Trophoblast cell (in vitro differentiated cells and primary cell): Measurements from ENCODE around the gene PLB1.
"Not testable (repeated sequence)": the region's sequence is repeated elsewhere in the genome, so short reads cannot be mapped to it uniquely, and the experiment has no call there.

Experiments used
- DNase-seq, 2 donors: peaks; one replicate each; pipeline ENCODE4 v3.0.0-alpha.2; 2016
- H2AFZ ChIP-seq: 2 replicates; pipeline ENCODE4 v1.6.1; 2013; ENCODE audit warnings: low read length, moderate library complexity, mild to moderate bottlenecking; ENCODE audit not compliant: insufficient read depth, poor library complexity
- H2AK5ac ChIP-seq: 2 replicates; pipeline ENCODE4 v1.6.1; 2013; ENCODE audit warnings: mild to moderate bottlenecking, low read length
- H2BK120ac ChIP-seq: 2 replicates; pipeline ENCODE4 v1.6.1; 2013; ENCODE audit warnings: low read length, mild to moderate bottlenecking, moderate library complexity; ENCODE audit not compliant: insufficient read depth, poor library complexity
- H2BK12ac ChIP-seq: 2 replicates; pipeline ENCODE4 v1.6.1; 2013; ENCODE audit warnings: mild to moderate bottlenecking, low read length, moderate library complexity
- H2BK5ac ChIP-seq: 2 replicates; pipeline ENCODE4 v1.6.1; 2013; ENCODE audit warnings: low read length, low read depth, moderate library complexity, mild to moderate bottlenecking; ENCODE audit not compliant: poor library complexity
- H3K14ac ChIP-seq: 2 replicates; pipeline ENCODE4 v1.6.1; 2013; ENCODE audit warnings: mild to moderate bottlenecking, low read length
- H3K18ac ChIP-seq: 2 replicates; pipeline ENCODE4 v1.6.1; 2013; ENCODE audit warnings: mild to moderate bottlenecking, low read length
- H3K23ac ChIP-seq: 2 replicates; pipeline ENCODE4 v1.6.1; 2013; ENCODE audit warnings: low read length
- H3K27ac ChIP-seq: 2 replicates; pipeline ENCODE4 v1.5.1; 2013; ENCODE audit warnings: low read depth, mild to moderate bottlenecking, inconsistent platforms, low read length, moderate library complexity
- H3K27me3 ChIP-seq: 2 replicates; pipeline ENCODE4 v1.6.1; 2013; ENCODE audit warnings: inconsistent platforms, mild to moderate bottlenecking, low read length, moderate library complexity; ENCODE audit not compliant: insufficient read depth
- H3K36me3 ChIP-seq, 2 experiments: 1 replicate in 1 of 2; 2 replicates in 1 of 2; pipeline ENCODE4 v1.6.1; 2013; ENCODE audit warnings: low read length in 2 of 2, mild to moderate bottlenecking in 2 of 2, moderate library complexity in 1 of 2; ENCODE audit not compliant: insufficient read depth in 2 of 2, control insufficient read depth in 1 of 2
- H3K4ac ChIP-seq: 2 replicates; pipeline ENCODE4 v1.6.1; 2013; ENCODE audit warnings: low read depth, mild to moderate bottlenecking, low read length, moderate library complexity
- H3K4me1 ChIP-seq, 2 experiments: 1 replicate in 1 of 2; 2 replicates in 1 of 2; pipeline ENCODE4 v1.6.1; 2013; ENCODE audit warnings: low read length in 2 of 2, mild to moderate bottlenecking in 2 of 2, moderate library complexity in 1 of 2; ENCODE audit not compliant: insufficient read depth in 2 of 2, control insufficient read depth in 1 of 2
- H3K4me2 ChIP-seq: 2 replicates; pipeline ENCODE4 v1.6.1; 2013; ENCODE audit warnings: inconsistent platforms, mild to moderate bottlenecking, low read length, moderate library complexity
- H3K4me3 ChIP-seq: 2 replicates; pipeline ENCODE4 v1.5.1; 2013; ENCODE audit warnings: mild to moderate bottlenecking, low read depth, low read length, inconsistent platforms
- H3K79me1 ChIP-seq: one replicate; pipeline ENCODE4 v1.6.1; 2013; ENCODE audit warnings: low read length
- H3K79me2 ChIP-seq: 2 replicates; pipeline ENCODE4 v1.6.1; 2013; ENCODE audit warnings: low read length, mild to moderate bottlenecking; ENCODE audit not compliant: control insufficient read depth, insufficient read depth, poor library complexity
- H3K9ac ChIP-seq: 2 replicates; pipeline ENCODE4 v1.6.1; 2013; ENCODE audit warnings: mild to moderate bottlenecking, low read length
- H3K9me3 ChIP-seq: 2 replicates; pipeline ENCODE4 v1.6.1; 2013; ENCODE audit warnings: low read depth, mild to moderate bottlenecking, control low read depth, inconsistent platforms, low read length; ENCODE audit not compliant: insufficient read depth
- H4K12ac ChIP-seq: 2 replicates; pipeline ENCODE4 v1.6.1; 2013; ENCODE audit warnings: low read depth, mild to moderate bottlenecking, low read length, moderate library complexity
- H4K8ac ChIP-seq: 2 replicates; pipeline ENCODE4 v1.6.1; 2013; ENCODE audit warnings: low read depth, mild to moderate bottlenecking, low read length, moderate library complexity
- H4K91ac ChIP-seq: one replicate; pipeline ENCODE4 v1.6.1; 2013; ENCODE audit warnings: low read depth, mild to moderate bottlenecking, low read length, moderate library complexity
- WGBS: extraction: QIAGEN DNeasy Blood & Tissue Kit; methylation state at CpG from one replicate; pipeline ENCODE4 v1.1.7; 2013; ENCODE audit warnings: missing lambda C conversion rate; ENCODE audit not compliant: insufficient read length, insufficient coverage; ENCODE audit errors: extremely low coverage; 5-methylcytosine and 5-hydroxymethylcytosine counted together

The PLB1 gene

GRCh38 chr2:28547906-28548600 lies 52.2 kb downstream of the PLB1 start:
- H2BK5ac ChIP-seq = no peak overlapping the region
- H4K91ac ChIP-seq = no peak overlapping the region
- no peaks in the 10 kb centered on the region for H3K27me3 ChIP-seq
- H3K18ac ChIP-seq = no peak overlapping the region
- H3K23ac ChIP-seq = no peak overlapping the region
- H3K4me2 ChIP-seq = no peak overlapping the region
- H2AFZ ChIP-seq = no peak overlapping the region
- no peak overlapping the region for H4K12ac ChIP-seq
- H3K4me3 ChIP-seq = no peak overlapping the region
- no peak overlapping the region for H4K8ac ChIP-seq
- no peak overlapping the region for H3K14ac ChIP-seq
- no peak overlapping the region for H3K9ac ChIP-seq
- H3K79me1 ChIP-seq = peaks cover 5% of the 10 kb centered on the region
- H3K36me3 ChIP-seq = no peaks in the 10 kb centered on the region
- no peak for DNase-seq
- H2BK120ac ChIP-seq = no peak overlapping the region
- H3K4me1 ChIP-seq = peaks cover 24 to 28% of the 10 kb centered on the region in 2 experiments
- no peaks in the 10 kb centered on the region for H3K9me3 ChIP-seq
- WGBS = no CpG with 5 or more reads among the region's 10 CpGs
- H2AK5ac ChIP-seq = no peak overlapping the region
- no peak overlapping the region for H2BK12ac ChIP-seq
- no peaks in the 10 kb centered on the region for H3K79me2 ChIP-seq
- no peak overlapping the region for H3K4ac ChIP-seq
- H3K27ac ChIP-seq = no peak overlapping the region

- H3K4me2 ChIP-seq, H3K9me3 ChIP-seq, H3K4me1 ChIP-seq, DNase-seq, H3K27me3 ChIP-seq, H3K9ac ChIP-seq, H4K91ac ChIP-seq, H2BK120ac ChIP-seq, H2BK12ac ChIP-seq, H3K4ac ChIP-seq, H3K4me3 ChIP-seq, H3K18ac ChIP-seq, H2AK5ac ChIP-seq, H4K8ac ChIP-seq, H3K36me3 ChIP-seq, H2BK5ac ChIP-seq, H2AFZ ChIP-seq, H3K79me1 ChIP-seq, H3K23ac ChIP-seq, H3K79me2 ChIP-seq, H3K27ac ChIP-seq, H4K12ac ChIP-seq, H3K14ac ChIP-seq: not testable (repeated sequence)
- no CpG with 5 or more reads among the region's 10 CpGs for WGBS
Measured at GRCh38 chr2:28550345-28550744, 54.5 kb downstream of the PLB1 start.

GRCh38 chr2:28552045-28552823 lies 56.4 kb downstream of the PLB1 start:
- Histone ChIP-seq H3K23ac (no peak overlapping the region), H4K91ac (no peak overlapping the region), H4K12ac (no peak overlapping the region), H3K14ac (no peak overlapping the region), H3K79me1 (no peaks in the 10 kb centered on the region), H2BK5ac (no peak overlapping the region), H2AK5ac (no peak overlapping the region), H2BK12ac (no peak overlapping the region), H4K8ac (no peak overlapping the region), H3K79me2 (no peaks in the 10 kb centered on the region), H3K4me3 (no peak overlapping the region), H3K18ac (no peak overlapping the region), H2AFZ (no peak overlapping the region), H3K4me1 (peaks cover 0 to 4% of the 10 kb centered on the region in 2 experiments), H2BK120ac (no peak overlapping the region), H3K9me3 (no peaks in the 10 kb centered on the region), H3K27ac (no peak overlapping the region), H3K4ac (no peak overlapping the region), H3K4me2 (no peak overlapping the region), H3K36me3 (no peaks in the 10 kb centered on the region), H3K9ac (no peak overlapping the region), H3K27me3 (no peaks in the 10 kb centered on the region)
- no CpG with 5 or more reads among the region's 3 CpGs for WGBS
- DNase-seq = no peak

- H3K4ac ChIP-seq = no peak overlapping the region
- H3K79me2 ChIP-seq = no peaks in the 10 kb centered on the region
- H4K12ac ChIP-seq = no peak overlapping the region
- WGBS = no CpG with 5 or more reads among the region's 4 CpGs
- H2AFZ ChIP-seq = no peak overlapping the region
- no peaks in the 10 kb centered on the region for H3K27me3 ChIP-seq
- no peak overlapping the region for H2BK5ac ChIP-seq
- H2BK120ac ChIP-seq = no peak overlapping the region
- no peak overlapping the region for H2AK5ac ChIP-seq
- no peak for DNase-seq
- H2BK12ac ChIP-seq = no peak overlapping the region
- no peak overlapping the region for H3K23ac ChIP-seq
- no peak overlapping the region for H4K8ac ChIP-seq
- peaks cover 0 to 2% of the 10 kb centered on the region in 2 experiments for H3K4me1 ChIP-seq
- no peak overlapping the region for H3K4me3 ChIP-seq
- no peak overlapping the region for H3K4me2 ChIP-seq
- H3K79me1 ChIP-seq = no peaks in the 10 kb centered on the region
- H3K18ac ChIP-seq = no peak overlapping the region
- no peak overlapping the region for H3K14ac ChIP-seq
- H3K27ac ChIP-seq = no peak overlapping the region
- H4K91ac ChIP-seq = no peak overlapping the region
- H3K9me3 ChIP-seq = no peaks in the 10 kb centered on the region
- no peaks in the 10 kb centered on the region for H3K36me3 ChIP-seq
- H3K9ac ChIP-seq = no peak overlapping the region
Measured at GRCh38 chr2:28556303-28556702, 60.4 kb downstream of the PLB1 start.
